Measurements from ENCODE around the gene EGFR.
"Not testable (repeated sequence)": the region's sequence is repeated elsewhere in the genome, so short reads cannot be mapped to it uniquely, and the experiment has no call there.

The EGFR gene

DNA sequence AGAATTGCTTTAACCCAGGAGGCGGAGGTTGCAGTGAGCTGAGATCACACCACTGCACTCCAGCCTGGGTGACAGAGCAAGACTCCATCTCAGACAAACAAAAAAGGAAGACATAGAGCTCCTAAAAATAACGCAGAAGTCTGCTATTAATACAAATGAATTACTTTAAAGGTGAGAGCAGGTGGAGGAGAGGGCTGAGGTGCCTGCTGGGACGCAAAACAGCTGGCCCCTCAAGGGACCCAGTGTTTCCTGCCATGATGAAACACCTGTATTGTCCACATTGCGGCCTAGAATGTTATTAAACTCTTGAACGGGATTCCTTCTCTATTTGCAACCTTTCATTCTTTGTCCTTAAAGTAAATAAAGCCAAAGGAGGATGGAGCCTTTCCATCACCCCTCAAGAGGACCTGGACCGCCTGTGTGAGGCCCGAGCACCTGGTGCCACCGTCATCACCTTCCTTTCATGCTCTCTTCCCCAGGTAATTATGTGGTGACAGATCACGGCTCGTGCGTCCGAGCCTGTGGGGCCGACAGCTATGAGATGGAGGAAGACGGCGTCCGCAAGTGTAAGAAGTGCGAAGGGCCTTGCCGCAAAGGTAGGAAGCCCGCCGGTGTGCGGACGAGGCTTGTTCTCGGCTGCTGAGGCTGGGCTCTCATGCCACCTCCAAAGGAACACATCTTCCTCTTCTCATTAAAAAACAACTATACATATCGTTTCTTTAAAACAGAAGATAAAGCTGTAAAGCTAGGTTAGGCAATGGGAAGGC lies 136.7 kb downstream of the EGFR start:
- DNase-seq, result no peak

DNA sequence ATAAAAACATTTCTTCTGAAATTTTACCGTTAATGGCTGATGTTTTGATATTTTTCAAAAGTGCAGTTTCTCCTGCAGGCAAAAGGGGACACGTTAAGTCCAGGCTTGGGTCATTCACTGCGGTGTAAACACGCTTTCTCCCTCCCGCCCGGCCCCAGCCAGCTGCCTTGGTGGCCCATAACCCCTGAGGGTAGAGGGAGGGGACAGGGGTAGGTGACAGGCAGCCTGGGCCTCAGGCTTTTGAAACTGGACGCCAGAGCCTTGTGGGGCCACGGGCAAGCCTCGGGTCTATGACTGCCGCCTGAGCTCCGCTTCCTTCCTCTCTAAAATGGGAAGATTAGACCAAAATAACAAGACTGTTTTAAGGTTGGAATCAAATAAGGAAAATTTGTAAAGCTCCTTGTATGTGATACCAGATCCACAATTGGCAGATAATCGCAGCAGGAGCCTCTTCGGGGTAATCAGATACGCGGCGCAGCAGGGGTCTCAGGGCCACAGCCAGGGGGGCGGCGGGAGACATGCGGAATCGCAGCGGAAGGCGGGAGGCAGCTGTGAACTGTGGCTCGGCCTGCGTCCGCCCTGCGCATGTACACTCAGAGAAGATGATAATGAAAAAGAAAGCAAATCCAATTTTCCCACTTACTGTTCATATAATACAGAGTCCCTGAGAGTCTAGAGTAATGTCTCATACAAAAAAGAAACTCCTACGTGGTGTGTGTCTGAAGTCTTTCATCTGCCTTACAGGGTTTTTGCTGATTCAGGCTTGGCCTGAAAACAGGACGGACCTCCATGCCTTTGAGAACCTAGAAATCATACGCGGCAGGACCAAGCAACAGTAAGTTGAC lies 138.3 kb downstream of the EGFR start:
- no peak for DNase-seq

GRCh38 chr7:55157764-55158105 lies 138.9 kb downstream of the EGFR start:
- DNase-seq, result no peak

DNA sequence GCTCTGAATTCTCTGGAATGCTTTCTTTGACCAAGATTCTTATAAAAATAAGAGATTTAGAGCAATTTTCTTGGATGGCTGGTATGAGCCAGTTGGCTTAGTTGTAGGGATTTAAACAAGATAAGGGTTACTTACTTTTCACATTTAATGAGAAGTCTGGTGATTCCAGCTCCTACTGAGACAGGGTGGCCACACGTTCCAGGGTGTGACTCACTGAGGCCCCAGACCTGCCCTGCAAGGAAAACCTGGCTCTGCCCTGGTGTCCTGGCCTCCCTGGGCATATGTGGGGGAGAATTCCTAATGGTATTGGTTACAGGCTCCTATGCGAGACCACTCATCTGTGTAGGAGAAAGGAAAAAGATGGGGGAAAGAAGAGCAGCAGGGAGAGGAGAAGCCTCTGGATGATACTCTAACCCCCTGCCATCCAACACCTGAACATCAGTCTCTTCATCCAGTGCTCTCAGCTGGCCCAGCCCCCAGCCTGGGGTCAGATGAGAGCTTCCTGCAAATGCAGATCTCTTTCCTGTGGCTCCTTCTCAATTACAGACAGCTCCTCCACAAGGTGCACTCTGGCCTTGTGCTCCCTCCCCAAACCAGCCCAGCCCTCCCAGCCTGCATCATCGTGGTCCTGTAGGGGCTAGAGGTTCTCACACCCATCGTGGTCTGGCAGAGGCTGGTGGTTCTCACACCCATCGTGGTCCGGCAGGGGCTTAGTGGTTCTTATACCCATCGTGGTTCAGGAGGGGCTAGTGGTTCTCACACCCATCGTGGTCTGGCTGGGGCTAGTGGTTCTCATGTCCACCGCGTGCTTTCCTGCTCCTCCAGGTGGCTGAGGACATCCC lies 139.9 kb downstream of the EGFR start:
- DNase-seq, result no peak

DNA sequence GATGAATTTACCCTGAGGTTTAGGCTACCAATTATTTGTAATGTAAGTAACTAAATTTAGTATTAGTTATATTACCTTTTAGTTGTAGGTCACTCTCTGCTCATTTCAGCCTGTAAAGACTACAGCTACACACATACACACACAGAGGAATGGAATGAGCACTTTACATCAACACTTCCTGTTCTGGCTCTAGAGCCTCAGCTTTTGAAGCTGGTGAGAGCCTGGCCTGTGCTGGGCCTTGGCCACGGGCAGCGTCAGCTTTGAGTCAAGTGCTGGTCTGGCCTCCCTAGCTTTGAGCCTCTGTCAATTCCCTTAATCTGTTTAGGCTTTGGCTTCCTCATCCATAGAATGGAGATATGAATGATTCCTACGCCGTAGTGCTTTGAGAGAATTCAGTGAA lies 141.7 kb downstream of the EGFR start:
- no peak for DNase-seq

GRCh38 chr7:55161154-55161687 lies 142.4 kb downstream of the EGFR start:
- no peak for DNase-seq

GRCh38 chr7:55162476-55162875 lies 143.7 kb downstream of the EGFR start:
- DNase-seq, result no peak

GRCh38 chr7:55163733-55164132 lies 144.9 kb downstream of the EGFR start:
- no peak for DNase-seq

GRCh38 chr7:55164527-55164926 lies 145.7 kb downstream of the EGFR start:
- no peak for DNase-seq

DNA sequence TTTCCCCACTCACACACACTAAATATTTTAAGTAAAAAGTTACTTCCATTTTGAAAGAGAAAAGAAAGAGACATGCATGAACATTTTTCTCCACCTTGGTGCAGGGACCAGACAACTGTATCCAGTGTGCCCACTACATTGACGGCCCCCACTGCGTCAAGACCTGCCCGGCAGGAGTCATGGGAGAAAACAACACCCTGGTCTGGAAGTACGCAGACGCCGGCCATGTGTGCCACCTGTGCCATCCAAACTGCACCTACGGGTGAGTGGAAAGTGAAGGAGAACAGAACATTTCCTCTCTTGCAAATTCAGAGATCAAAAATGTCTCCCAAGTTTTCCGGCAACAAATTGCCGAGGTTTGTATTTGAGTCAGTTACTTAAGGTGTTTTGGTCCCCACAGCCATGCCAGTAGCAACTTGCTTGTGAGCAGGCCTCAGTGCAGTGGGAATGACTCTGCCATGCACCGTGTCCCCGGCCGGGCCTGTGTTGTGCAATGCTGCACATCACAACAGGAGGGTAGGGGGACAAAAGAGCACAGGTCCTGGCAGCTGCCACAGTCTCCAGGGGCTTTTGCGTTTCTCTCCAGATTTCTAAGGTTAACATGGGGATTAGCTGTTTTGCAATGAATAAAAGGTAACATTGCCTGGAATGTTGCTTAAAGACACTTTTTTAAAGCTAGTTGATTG lies 146.5 kb downstream of the EGFR start:
- DNase-seq, result no peak

GRCh38 chr7:55167296-55167695 lies 148.5 kb downstream of the EGFR start:
- not testable (repeated sequence) for DNase-seq

DNA sequence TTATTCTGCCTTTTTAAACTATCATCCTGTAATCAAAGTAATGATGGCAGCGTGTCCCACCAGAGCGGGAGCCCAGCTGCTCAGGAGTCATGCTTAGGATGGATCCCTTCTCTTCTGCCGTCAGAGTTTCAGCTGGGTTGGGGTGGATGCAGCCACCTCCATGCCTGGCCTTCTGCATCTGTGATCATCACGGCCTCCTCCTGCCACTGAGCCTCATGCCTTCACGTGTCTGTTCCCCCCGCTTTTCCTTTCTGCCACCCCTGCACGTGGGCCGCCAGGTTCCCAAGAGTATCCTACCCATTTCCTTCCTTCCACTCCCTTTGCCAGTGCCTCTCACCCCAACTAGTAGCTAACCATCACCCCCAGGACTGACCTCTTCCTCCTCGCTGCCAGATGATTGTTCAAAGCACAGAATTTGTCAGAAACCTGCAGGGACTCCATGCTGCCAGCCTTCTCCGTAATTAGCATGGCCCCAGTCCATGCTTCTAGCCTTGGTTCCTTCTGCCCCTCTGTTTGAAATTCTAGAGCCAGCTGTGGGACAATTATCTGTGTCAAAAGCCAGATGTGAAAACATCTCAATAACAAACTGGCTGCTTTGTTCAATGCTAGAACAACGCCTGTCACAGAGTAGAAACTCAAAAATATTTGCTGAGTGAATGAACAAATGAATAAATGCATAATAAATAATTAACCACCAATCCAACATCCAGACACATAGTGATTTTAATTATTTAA lies 151.7 kb downstream of the EGFR start:
- no peak for DNase-seq

GRCh38 chr7:55171157-55171556 lies 152.3 kb downstream of the EGFR start:
- DNase-seq, result no peak

GRCh38 chr7:55172161-55172560 lies 153.3 kb downstream of the EGFR start:
- no peak for DNase-seq

- DNase-seq, result peak; percentile 19
These were observed 154.2 kb downstream of the EGFR start for GRCh38 chr7:55172881-55173609.

- DNase-seq, result peak; percentile 15
These were observed 154.9 kb downstream of the EGFR start for GRCh38 chr7:55173671-55174070.

- peak; percentile 7 for DNase-seq
These were observed 155.6 kb downstream of the EGFR start for GRCh38 chr7:55174456-55174855.

DNA sequence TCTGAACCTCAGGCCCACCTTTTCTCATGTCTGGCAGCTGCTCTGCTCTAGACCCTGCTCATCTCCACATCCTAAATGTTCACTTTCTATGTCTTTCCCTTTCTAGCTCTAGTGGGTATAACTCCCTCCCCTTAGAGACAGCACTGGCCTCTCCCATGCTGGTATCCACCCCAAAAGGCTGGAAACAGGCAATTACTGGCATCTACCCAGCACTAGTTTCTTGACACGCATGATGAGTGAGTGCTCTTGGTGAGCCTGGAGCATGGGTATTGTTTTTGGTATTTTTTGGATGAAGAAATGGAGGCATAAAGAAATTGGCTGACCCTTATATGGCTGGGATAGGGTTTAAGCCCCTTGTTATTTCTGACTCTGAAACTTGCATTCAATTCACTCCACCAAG lies 156.0 kb downstream of the EGFR start:
- DNase-seq, result peak; percentile 11

DNA sequence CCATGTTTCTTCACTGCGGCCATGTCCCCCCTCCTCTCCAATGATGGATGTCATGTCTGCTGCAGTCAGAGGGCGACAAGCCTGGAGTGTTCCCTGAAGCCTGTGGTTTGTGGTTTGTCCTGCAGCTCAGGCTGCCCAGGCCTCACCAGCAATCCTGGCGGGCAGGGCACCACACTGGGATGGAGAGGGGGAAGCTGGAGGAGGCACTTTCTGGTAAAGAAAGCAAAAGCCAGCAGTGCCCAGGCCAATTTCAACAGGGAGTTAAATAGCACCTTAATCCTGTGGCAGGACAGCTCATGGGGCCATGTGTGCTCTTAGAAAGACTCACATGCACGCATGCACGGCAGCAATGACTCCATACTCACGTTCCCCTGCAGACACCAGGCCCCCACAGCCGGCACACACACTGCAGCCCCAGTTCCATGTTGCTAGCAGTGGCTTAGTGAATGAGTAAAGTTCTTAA lies 158.3 kb downstream of the EGFR start:
- DNase-seq, result peak; percentile 32

- peak; percentile 46 for DNase-seq
These were observed 158.9 kb downstream of the EGFR start for GRCh38 chr7:55177589-55178261.
